Spleen (tissue), 11 donors: ENCODE measurements around the gene SSTR3. TPM values are rescaled to one million over a fixed set of nuclear protein-coding genes. Genes with fewer than 3 reads are reported as not detected.
A peak's percentile ranks its signal among the peaks of the same experiment; 100 is the strongest.
"Not testable (repeated sequence)": the region's sequence is repeated elsewhere in the genome, so short reads cannot be mapped to it uniquely, and the experiment has no call there.

ENCODE experiments used
- DNase-seq: peaks from one replicate; pipeline ENCODE4 v3.0.0-alpha.2; 2020
- H3K27ac ChIP-seq, 8 donors: fragments of 200-600 bp; sonication (generic) in 7 of 8; 1 replicate in 4 of 8; 2 replicates in 4 of 8; pipeline versions ENCODE4 v1.5.0 to v1.8.0; 2016 to 2021; ENCODE audit warnings: inconsistent platforms in 4 of 8, mild to moderate bottlenecking in 4 of 8, moderate library complexity in 1 of 8
- H3K27me3 ChIP-seq, 7 donors: fragments of 200-600 bp; sonication (generic) in 6 of 7; replicated peaks in 1 of 7; 1 replicate in 4 of 7; 2 replicates in 3 of 7; pipeline versions ENCODE4 v1.5.0 to v1.8.0; 2016 to 2021; ENCODE audit warnings: inconsistent platforms in 3 of 7, mild to moderate bottlenecking in 1 of 7
- H3K36me3 ChIP-seq, 6 donors: fragments of 200-600 bp; sonication (generic) in 5 of 6; 1 replicate in 4 of 6; 2 replicates in 2 of 6; pipeline versions ENCODE4 v1.5.0 to v1.8.0; 2016 to 2021; ENCODE audit warnings: inconsistent platforms in 2 of 6
- H3K4me1 ChIP-seq, 6 donors: fragments of 200-600 bp; sonication (generic) in 5 of 6; 1 replicate in 3 of 6; 2 replicates in 3 of 6; pipeline versions ENCODE4 v1.5.0 to v1.8.0; 2016 to 2021; ENCODE audit warnings: inconsistent platforms in 3 of 6
- H3K4me3 ChIP-seq, 8 donors: fragments of 200-600 bp; sonication (generic) in 7 of 8; 1 replicate in 4 of 8; 2 replicates in 4 of 8; pipeline versions ENCODE4 v1.5.0 to v1.8.0; 2016 to 2021; ENCODE audit warnings: inconsistent platforms in 4 of 8, mild to moderate bottlenecking in 4 of 8, moderate library complexity in 2 of 8
- H3K9me3 ChIP-seq, 8 donors: fragments of 200-600 bp; sonication (generic) in 7 of 8; 1 replicate in 4 of 8; 2 replicates in 4 of 8; pipeline versions ENCODE4 v1.5.0 to v1.8.0; 2016 to 2021; ENCODE audit warnings: inconsistent platforms in 4 of 8
- POLR2A ChIP-seq, 3 donors: fragments of 450-650 bp; IDR thresholded peaks; one replicate each; pipeline ENCODE4 v1.5.1; 2017; ENCODE audit warnings: antibody characterized with exemption in 3 of 3, mild to moderate bottlenecking in 1 of 3
- POLR2AphosphoS5 ChIP-seq, 3 donors: sonication (generic); formaldehyde crosslinking; IDR thresholded peaks; one replicate each; pipeline ENCODE4 v1.5.1; 2017; ENCODE audit warnings: antibody characterized with exemption in 3 of 3
- WGBS, 5 donors: extraction: QIAGEN DNeasy Blood & Tissue Kit in 3 of 5; methylation state at CpG; one replicate each; pipeline versions ENCODE4 v1.1.5 to v1.1.7; 2013 to 2018; 5-methylcytosine and 5-hydroxymethylcytosine counted together
- intact Hi-C: fragments of 100-400 bp; cut with DNase I; formaldehyde crosslinking; loops from one replicate; pipeline ENCODE4 v1.15.0; 2023; ENCODE audit warnings: low total_unique reads
- polyA plus RNA-seq, 3 donors: library from polyadenylated mRNA; stranded (reverse); fragments of 200-250 nt; gene quantifications; one replicate each; pipeline ENCODE4 v1.2.1, GENCODE V29; 2013
- total RNA-seq, 7 donors: library from RNA; depleted of rRNA in 3 of 7; stranded (reverse); fragments of >200 nt in 3 of 7; fragmentation: NEBNext Ultra II Directional in 4 of 7; extraction: Animal tissue kit (Norgen Biotek cat#: 25700) in 4 of 7; gene quantifications; one replicate each; pipeline versions ENCODE4 v1.1.0 to v1.2.1, GENCODE V29; 2016 to 2021
- TF ChIP-seq, protein P1 (sequence below), 11 experiments: fragments of 200-600 bp in 7 of 11; fragments of 450-650 bp in 4 of 11; sonication (generic) in 4 of 11; IDR thresholded peaks in 8 of 11; conservative IDR thresholded peaks in 3 of 11; 1 replicate in 7 of 11; 2 replicates in 4 of 11; pipeline versions ENCODE4 v1.4.0 to v1.8.0; 2016 to 2021; ENCODE audit warnings: antibody characterized with exemption in 11 of 11, inconsistent platforms in 4 of 11, mild to moderate bottlenecking in 1 of 11
- donor health status: healthy with polysubstance abuse.
- donor health status: DM: no; HTN: no; CAD: no; lungs with moderate emphysema.
- donor health status: DM: no; HTN: no; CAD: no.
- donor health status: Bipolar disorder and iron deficiency.
- donor health status: healthy.
- donor health status: DM: no; HTN: no; CAD: no.
- donor health status: DM: yes; HTN: yes; CAD: no.

The SSTR3 gene
- total and polyA plus RNA-seq, 10 donors = 0.56 to 2.0 (median 1.1) TPM

DNA sequence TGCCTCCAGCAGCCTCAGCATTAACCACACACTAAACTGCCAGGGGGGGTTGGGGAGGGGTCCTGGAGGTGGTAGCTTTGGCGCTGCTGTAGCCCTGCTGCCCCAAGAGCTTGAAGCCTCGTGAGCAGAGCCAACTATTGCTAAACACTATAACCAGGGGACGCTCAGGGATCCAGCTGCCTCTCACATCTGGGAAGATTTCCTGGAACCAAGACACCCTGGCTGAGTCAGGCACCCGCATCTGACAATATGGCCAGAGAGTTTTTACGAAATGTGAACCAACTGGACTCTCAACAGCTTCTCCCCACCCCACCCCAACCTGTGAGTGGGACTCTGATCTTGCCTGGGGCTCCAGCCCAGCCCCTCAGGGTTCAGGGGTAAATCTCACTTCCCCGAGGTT lies 38.6 kb downstream of the SSTR3 start:
- Histone ChIP-seq H3K27me3 (no peaks in the 10 kb centered on the region), H3K27ac (no peak overlapping the region), H3K9me3 (no peaks in the 10 kb centered on the region), H3K4me3 (no peak overlapping the region), H3K36me3 (no peaks in the 10 kb centered on the region), H3K4me1 (peaks cover 18 to 57% (median 33%) of the 10 kb centered on the region in 6 donors)
- intact Hi-C loops = no loop called here
- peak; percentile 34 for DNase-seq
- TF ChIP-seq, protein P1, sequence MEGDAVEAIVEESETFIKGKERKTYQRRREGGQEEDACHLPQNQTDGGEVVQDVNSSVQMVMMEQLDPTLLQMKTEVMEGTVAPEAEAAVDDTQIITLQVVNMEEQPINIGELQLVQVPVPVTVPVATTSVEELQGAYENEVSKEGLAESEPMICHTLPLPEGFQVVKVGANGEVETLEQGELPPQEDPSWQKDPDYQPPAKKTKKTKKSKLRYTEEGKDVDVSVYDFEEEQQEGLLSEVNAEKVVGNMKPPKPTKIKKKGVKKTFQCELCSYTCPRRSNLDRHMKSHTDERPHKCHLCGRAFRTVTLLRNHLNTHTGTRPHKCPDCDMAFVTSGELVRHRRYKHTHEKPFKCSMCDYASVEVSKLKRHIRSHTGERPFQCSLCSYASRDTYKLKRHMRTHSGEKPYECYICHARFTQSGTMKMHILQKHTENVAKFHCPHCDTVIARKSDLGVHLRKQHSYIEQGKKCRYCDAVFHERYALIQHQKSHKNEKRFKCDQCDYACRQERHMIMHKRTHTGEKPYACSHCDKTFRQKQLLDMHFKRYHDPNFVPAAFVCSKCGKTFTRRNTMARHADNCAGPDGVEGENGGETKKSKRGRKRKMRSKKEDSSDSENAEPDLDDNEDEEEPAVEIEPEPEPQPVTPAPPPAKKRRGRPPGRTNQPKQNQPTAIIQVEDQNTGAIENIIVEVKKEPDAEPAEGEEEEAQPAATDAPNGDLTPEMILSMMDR (IDR thresholded peaks at IDR 0.05 in 8 of 11, conservative IDR thresholded peaks at IDR 0.05 in 3 of 11) = no peak
- TF ChIP-seq POLR2A (IDR thresholded peaks at IDR 0.05) = no peak
- TF ChIP-seq POLR2AphosphoS5 (IDR thresholded peaks at IDR 0.05) = no peak
- 81 to 94% (median 85%) methylated on average over 4 to 6 of the region's 6 CpGs for WGBS, 5 donors

DNA sequence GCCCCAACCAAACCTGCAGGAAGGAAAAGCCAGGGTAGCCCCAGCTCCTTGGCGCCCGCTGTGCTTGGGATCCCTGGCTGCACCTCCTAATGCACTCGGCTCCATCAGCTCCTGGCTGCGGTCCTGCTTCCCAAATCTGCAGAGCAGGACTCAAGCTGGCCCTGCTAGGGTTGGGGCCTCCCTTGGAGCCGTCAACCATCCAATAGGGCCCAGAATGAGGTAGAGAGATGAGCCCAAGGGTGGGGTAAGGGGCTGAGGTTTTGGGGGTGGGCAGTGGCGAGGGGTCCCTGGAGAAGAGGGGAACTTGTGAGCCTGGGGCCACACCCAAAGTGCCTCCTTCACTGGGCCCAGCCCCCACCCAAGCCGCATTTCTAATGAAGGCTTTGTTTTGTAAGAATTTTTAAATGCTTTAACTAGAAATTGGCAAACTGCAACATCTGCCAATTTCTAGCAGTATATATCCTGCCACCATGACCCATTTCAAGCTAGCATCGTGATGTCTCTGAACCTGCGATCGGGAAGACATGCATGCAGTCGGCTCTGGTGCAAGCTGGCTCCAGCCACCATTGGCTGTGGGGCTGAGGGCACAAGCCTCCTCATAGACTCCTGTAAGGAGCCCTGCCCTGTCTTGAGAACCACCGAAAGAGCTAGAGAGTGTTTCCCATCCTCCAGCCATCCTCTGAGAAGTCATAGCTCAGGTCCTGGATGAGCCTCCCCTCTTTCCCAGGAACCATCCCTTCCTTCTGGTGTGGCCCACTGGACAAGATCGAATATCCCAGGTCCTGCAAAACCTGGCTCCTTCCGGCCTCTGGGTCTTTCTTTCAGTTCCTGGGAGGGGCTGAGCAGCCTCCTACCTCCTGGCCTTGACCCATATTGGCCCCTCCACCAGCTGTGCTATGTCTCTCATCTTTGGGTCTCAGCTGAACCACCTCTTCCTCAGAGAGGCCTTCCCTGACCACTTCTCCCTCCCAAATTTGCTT lies 39.7 kb downstream of the SSTR3 start:
- Histone ChIP-seq H3K4me3 (no peak overlapping the region), H3K9me3 (no peaks in the 10 kb centered on the region), H3K27ac (no peak overlapping the region), H3K27me3 (no peaks in the 10 kb centered on the region), H3K4me1 (peaks cover 14 to 57% (median 29%) of the 10 kb centered on the region in 6 donors), H3K36me3 (no peaks in the 10 kb centered on the region)
- peak; percentile 49 for DNase-seq
- WGBS, 5 donors = 85 to 92% (median 89%) methylated on average over 13 to 14 of the region's 14 CpGs
- TF ChIP-seq POLR2A (IDR thresholded peaks at IDR 0.05) (no peak), POLR2AphosphoS5 (IDR thresholded peaks at IDR 0.05) (no peak)
- intact Hi-C loops = no loop called here

DNA sequence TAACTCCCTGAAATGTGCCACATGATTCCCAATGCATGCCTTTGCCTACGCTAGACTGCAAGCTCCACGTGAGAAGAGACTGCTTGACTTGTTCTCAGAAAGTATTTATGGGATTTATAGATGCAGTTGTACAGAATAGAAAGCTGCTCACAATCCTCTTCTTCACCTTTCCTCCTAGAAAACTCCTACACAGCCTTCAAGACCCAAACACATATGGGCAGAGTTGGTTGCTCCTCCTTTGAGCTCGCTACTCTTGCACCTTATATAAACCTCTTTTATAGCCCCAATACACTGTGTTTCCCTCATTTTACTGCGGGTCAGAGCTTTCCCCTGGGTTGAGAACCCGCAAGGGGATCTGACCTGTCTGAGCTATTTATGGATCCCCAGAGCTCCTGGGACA lies 40.6 kb downstream of the SSTR3 start:
- Histone ChIP-seq H3K27ac (no peak overlapping the region), H3K9me3 (no peaks in the 10 kb centered on the region), H3K27me3 (no peaks in the 10 kb centered on the region), H3K4me3 (no peak overlapping the region), H3K36me3 (no peaks in the 10 kb centered on the region), H3K4me1 (peaks cover 17 to 57% (median 29%) of the 10 kb centered on the region in 6 donors)
- TF ChIP-seq POLR2AphosphoS5 (IDR thresholded peaks at IDR 0.05) (no peak), POLR2A (IDR thresholded peaks at IDR 0.05) (no peak)
- TF ChIP-seq, protein P1 (IDR thresholded peaks at IDR 0.05 in 8 of 11, conservative IDR thresholded peaks at IDR 0.05 in 3 of 11) = no peak
- DNase-seq = no peak
- WGBS, 5 donors = 81 to 92% (median 90%) methylated on average over 5 of the region's 5 CpGs
- intact Hi-C loops = no loop called here

DNA sequence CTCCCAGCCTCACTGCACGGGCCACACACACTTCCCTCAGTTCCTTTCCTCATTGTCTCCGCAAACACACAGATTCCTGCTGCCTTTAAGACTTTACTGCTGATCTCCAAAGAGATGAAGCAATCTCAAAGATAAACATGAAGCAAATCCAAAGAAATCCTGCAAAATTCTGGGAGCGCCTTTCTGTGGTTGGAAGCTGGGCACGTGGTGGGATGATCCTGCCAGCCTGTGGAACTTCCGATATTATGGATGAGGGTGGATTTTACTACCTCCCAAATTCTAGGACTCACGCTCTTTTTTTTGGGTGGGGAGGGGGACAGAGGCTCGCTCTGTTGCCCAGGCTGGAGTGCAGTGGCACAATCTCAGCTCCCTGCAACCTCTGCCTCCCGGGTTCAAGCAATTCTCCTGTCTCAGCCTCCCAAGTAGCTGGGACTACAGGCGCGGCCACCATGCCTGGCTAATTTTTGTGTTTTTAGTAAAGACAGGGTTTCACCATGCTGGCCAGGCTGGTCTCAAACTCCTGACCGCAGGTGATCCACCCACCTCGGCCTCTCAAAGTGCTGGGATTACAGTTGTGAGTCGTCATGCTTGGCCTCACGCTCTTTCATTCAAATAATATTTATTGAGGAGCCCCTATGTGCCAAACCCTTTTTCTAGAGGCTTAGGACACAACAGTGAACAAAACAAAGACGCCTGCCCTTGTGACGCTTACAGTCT lies 41.4 kb downstream of the SSTR3 start:
- H3K9me3 ChIP-seq, H3K27me3 ChIP-seq, H3K36me3 ChIP-seq, intact Hi-C loops, DNase-seq, H3K4me3 ChIP-seq: not testable (repeated sequence)
- H3K4me1 ChIP-seq = peaks cover 16 to 57% (median 29%) of the 10 kb centered on the region in 6 donors
- 89 to 96% (median 92%) methylated on average over 14 to 16 of the region's 16 CpGs for WGBS, 5 donors
- H3K27ac ChIP-seq = peak overlapping the region in 4 of 8 donors; percentile 7 to 65 (median 28)
